Peyer's patch (tissue), 4 donors: ENCODE results near the gene CSMD2. TPM values are rescaled to one million over a fixed set of nuclear protein-coding genes. Genes with fewer than 3 reads are reported as not detected.

Experiments
- DNase-seq, 3 donors: peaks; one replicate each; pipeline ENCODE4 v3.0.0-alpha.2; 2017 to 2019
- H3K27ac ChIP-seq, 4 donors: fragments of 200-600 bp; sonication (generic); one replicate each; pipeline ENCODE4 v1.5.1; 2016 to 2019
- H3K27me3 ChIP-seq, 2 donors: fragments of 200-600 bp; sonication (generic); one replicate each; pipeline ENCODE4 v1.5.1; 2019
- H3K36me3 ChIP-seq, 3 donors: fragments of 200-600 bp; sonication (generic); one replicate each; pipeline ENCODE4 v1.5.1; 2016 to 2019
- H3K4me1 ChIP-seq, 4 donors: fragments of 200-600 bp; sonication (generic); one replicate each; pipeline ENCODE4 v1.5.1; 2016 to 2019
- H3K4me3 ChIP-seq, 4 donors: fragments of 200-600 bp; sonication (generic); 1 replicate in 3 of 4; 2 replicates in 1 of 4; pipeline ENCODE4 v1.5.1; 2016 to 2019; ENCODE audit warnings: mild to moderate bottlenecking in 1 of 4
- H3K9me3 ChIP-seq, 4 donors: fragments of 200-600 bp; sonication (generic); one replicate each; pipeline ENCODE4 v1.5.1; 2016 to 2019; ENCODE audit warnings: mild to moderate bottlenecking in 1 of 4
- CTCF ChIP-seq, 6 experiments: fragments of 450-650 bp in 4 of 6; fragments of 200-600 bp in 2 of 6; sonication (generic) in 1 of 6; IDR thresholded peaks; one replicate each; pipeline ENCODE4 v1.5.1; 2017 to 2019; ENCODE audit warnings: antibody characterized with exemption in 6 of 6, mild to moderate bottlenecking in 3 of 6, moderate library complexity in 1 of 6
- POLR2A ChIP-seq, 2 donors: fragments of 450-650 bp; IDR thresholded peaks; one replicate each; pipeline ENCODE4 v1.5.1; 2017; ENCODE audit warnings: antibody characterized with exemption in 2 of 2, mild to moderate bottlenecking in 2 of 2, moderate library complexity in 2 of 2
- total RNA-seq, 4 donors: library from RNA; depleted of rRNA; stranded (reverse); fragments of >200 nt; gene quantifications; one replicate each; pipeline ENCODE4 v1.1.0, GENCODE V29; 2016

Gene CSMD2
- total RNA-seq, 4 donors from 2014 or later, result under 0.01 to 1.2 (median 0.70) TPM

- no peaks in the 10 kb centered on the region for H3K9me3 ChIP-seq
- TF ChIP-seq CTCF (IDR thresholded peaks at IDR 0.05) (no peak), POLR2A (IDR thresholded peaks at IDR 0.05) (no peak)
- H3K27ac ChIP-seq, result no peak overlapping the region
- H3K27me3 ChIP-seq, result no peaks in the 10 kb centered on the region
- no peak overlapping the region for H3K4me3 ChIP-seq
- no peaks in the 10 kb centered on the region for H3K4me1 ChIP-seq
- no peaks in the 10 kb centered on the region for H3K36me3 ChIP-seq
- DNase-seq, result no peak
Measured at GRCh38 chr1:33990281-33990680, 174.7 kb downstream of the CSMD2 start.

GRCh38 chr1:33988161-33988560 lies 176.9 kb downstream of the CSMD2 start:
- no peaks in the 10 kb centered on the region for H3K27me3 ChIP-seq
- H3K4me3 ChIP-seq, result no peak overlapping the region
- no peak overlapping the region for H3K27ac ChIP-seq
- DNase-seq, result no peak
- no peaks in the 10 kb centered on the region for H3K4me1 ChIP-seq
- no peak for TF ChIP-seq POLR2A (IDR thresholded peaks at IDR 0.05)
- no peak for TF ChIP-seq CTCF (IDR thresholded peaks at IDR 0.05)
- no peaks in the 10 kb centered on the region for H3K9me3 ChIP-seq
- H3K36me3 ChIP-seq, result no peaks in the 10 kb centered on the region

GRCh38 chr1:33986390-33987095 lies 178.5 kb downstream of the CSMD2 start:
- no peak for DNase-seq
- no peaks in the 10 kb centered on the region for H3K27me3 ChIP-seq
- no peak overlapping the region for H3K4me3 ChIP-seq
- H3K36me3 ChIP-seq, result no peaks in the 10 kb centered on the region
- no peaks in the 10 kb centered on the region for H3K9me3 ChIP-seq
- no peaks in the 10 kb centered on the region for H3K4me1 ChIP-seq
- no peak for TF ChIP-seq CTCF (IDR thresholded peaks at IDR 0.05)
- H3K27ac ChIP-seq, result no peak overlapping the region

- Histone ChIP-seq H3K9me3 (no peaks in the 10 kb centered on the region), H3K4me1 (no peaks in the 10 kb centered on the region), H3K27me3 (no peaks in the 10 kb centered on the region), H3K36me3 (no peaks in the 10 kb centered on the region), H3K4me3 (no peak overlapping the region), H3K27ac (no peak overlapping the region)
- no peak for DNase-seq
- TF ChIP-seq POLR2A (IDR thresholded peaks at IDR 0.05) (no peak), CTCF (IDR thresholded peaks at IDR 0.05) (no peak)
Measured at GRCh38 chr1:33985656-33986055, 179.4 kb downstream of the CSMD2 start.

- TF ChIP-seq CTCF (IDR thresholded peaks at IDR 0.05), result no peak
- no peak for TF ChIP-seq POLR2A (IDR thresholded peaks at IDR 0.05)
Measured at GRCh38 chr1:33984906-33985565, 180.0 kb downstream of the CSMD2 start.

More at GRCh38 chr1:33984906-33985565, 180.0 kb downstream of the CSMD2 start:
- Histone ChIP-seq H3K27me3 (no peaks in the 10 kb centered on the region), H3K4me3 (no peak overlapping the region), H3K36me3 (no peaks in the 10 kb centered on the region), H3K9me3 (no peaks in the 10 kb centered on the region), H3K4me1 (no peaks in the 10 kb centered on the region), H3K27ac (no peak overlapping the region)
- DNase-seq, result no peak
